ENCODE measurements around the gene PLEKHA8. TPM values are rescaled to one million over a fixed set of nuclear protein-coding genes. Genes with fewer than 3 reads are reported as not detected.

Gene PLEKHA8
- total and polyA plus RNA-seq, 2 of the 8 experiments (the other 6 are each of a cell fraction or from before 2014, with no cell fraction given) = 10.7 to 44.0 TPM

DNA sequence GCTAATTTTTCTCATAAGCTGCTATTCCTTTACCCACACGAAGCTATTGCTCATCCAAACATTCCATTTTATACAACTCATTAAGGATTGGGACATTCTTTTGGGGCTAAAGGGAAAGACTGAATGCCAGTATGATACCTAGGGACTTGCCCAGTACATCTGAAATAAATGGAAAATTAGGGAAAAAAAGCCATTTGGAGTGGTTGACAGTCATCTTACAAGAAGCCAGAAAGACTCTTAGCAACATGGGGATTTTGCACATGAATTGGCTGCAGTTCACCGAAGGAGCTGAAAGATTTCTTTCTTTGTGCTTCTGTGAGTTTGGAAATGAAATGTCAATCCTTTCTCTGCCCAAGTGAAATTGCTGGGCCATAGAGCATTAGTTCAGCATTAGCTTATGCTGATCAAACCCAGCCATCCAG lies 63.3 kb downstream of the PLEKHA8 start:
- no peak overlapping the region for H2BK12ac ChIP-seq (ENCODE audit: low read depth, low read length)
- no peaks in the 10 kb centered on the region for H4K20me1 ChIP-seq (replicated peaks in 1 of 2; ENCODE audit: control insufficient read depth in 1 of 2, insufficient read depth in 2 of 2, low read length in 2 of 2)
- H3K4me3 ChIP-seq (ENCODE audit: extremely low read depth in 1 of 4, insufficient read depth in 2 of 4, low read depth in 3 of 4, low read length in 4 of 4) = no peak overlapping the region
- H3K23me2 ChIP-seq (ENCODE audit: low read depth, low read length) = no peaks in the 10 kb centered on the region
- no peak overlapping the region for H4K5ac ChIP-seq (ENCODE audit: insufficient read length, low read depth, low read length)
- H3K27me3 ChIP-seq (replicated peaks in 1 of 4; ENCODE audit: control insufficient read depth in 3 of 4, extremely low read depth in 1 of 4, insufficient read depth in 3 of 4, low read length in 3 of 4) = no peaks in the 10 kb centered on the region
- no peak overlapping the region for H3K4ac ChIP-seq (replicated peaks; ENCODE audit: insufficient read length, low read depth, low read length)
- H3K14ac ChIP-seq (ENCODE audit: insufficient read length) = no peak overlapping the region
- H2BK5ac ChIP-seq (ENCODE audit: low read depth, low read length) = no peak overlapping the region
- H3K9me3 ChIP-seq (ENCODE audit: insufficient read depth in 2 of 2, low read depth in 1 of 2, low read length in 1 of 2) = no peaks in the 10 kb centered on the region; a peak in 1 of 4 replicates
- no peak overlapping the region for H3K23ac ChIP-seq (ENCODE audit: insufficient read length)
- ChIA-PET CTCF (ENCODE audit: partially characterized antibody) (interaction anchor here (1.4 kb wide), 1 partner anchor 9 kb away, joined by 4 read pairs; no protein-coding TSS in a partner anchor), POLR2A (ENCODE audit: partially characterized antibody) (interaction anchor here (1.4 kb wide), 1 partner anchor 11 kb away, joined by 3 read pairs; no protein-coding TSS in a partner anchor)
- 79% methylated on average over 2 of the region's 2 CpGs; no CpG with 5 or more reads in 1 of the 2 experiments for WGBS, 2 experiments (ENCODE audit: extremely low coverage in 1 of 2, insufficient coverage in 1 of 2, insufficient read length in 1 of 2, insufficient replicate concordance in 2 of 2, low coverage in 1 of 2, low lambda C conversion rate in 2 of 2, missing lambda C conversion rate in 1 of 2)
- H3K9ac ChIP-seq (replicated peaks in 1 of 4; ENCODE audit: extremely low read depth in 1 of 4, low read depth in 3 of 4, low read length in 3 of 4) = no peak overlapping the region
- no peak overlapping the region for H3K56ac ChIP-seq (replicated peaks; ENCODE audit: insufficient read length, low read depth, low read length)
- H2AFZ ChIP-seq (ENCODE audit: low read length) = no peak overlapping the region
- no peak overlapping the region for H3K18ac ChIP-seq (ENCODE audit: extremely low read depth, low read length)
- no peak overlapping the region for H3K27ac ChIP-seq (ENCODE audit: low read depth, low read length)
- no peak for DNase-seq (ENCODE audit: low read depth in 1 of 2, low spot score in 2 of 2)
- H2BK15ac ChIP-seq (ENCODE audit: low read length) = no peak overlapping the region
- no peak overlapping the region for H4K91ac ChIP-seq (replicated peaks; ENCODE audit: insufficient read length, low read length)
- H2BK20ac ChIP-seq (ENCODE audit: low read length) = no peak overlapping the region
- H2BK120ac ChIP-seq (replicated peaks; ENCODE audit: low read depth, low read length) = no peak overlapping the region
- no peak overlapping the region for H3K4me2 ChIP-seq (ENCODE audit: insufficient read depth in 1 of 2, low read depth in 2 of 2, low read length in 2 of 2)
- no peak for FAIRE-seq
- no peak overlapping the region for H4K8ac ChIP-seq (ENCODE audit: extremely low read depth, insufficient read depth, low read length)
- peaks cover 0 to 3% (median 0%) of the 10 kb centered on the region in 4 experiments; a peak in 1 of 7 replicates for H3K4me1 ChIP-seq (replicated peaks in 1 of 4; ENCODE audit: control insufficient read depth in 3 of 4, insufficient read depth in 4 of 4, low read length in 3 of 4)
- no peaks in the 10 kb centered on the region for H3K79me2 ChIP-seq (ENCODE audit: control insufficient read depth in 1 of 2, insufficient read depth in 2 of 2, low read length in 2 of 2)
- no peaks in the 10 kb centered on the region; a peak in 1 of 8 replicates for H3K36me3 ChIP-seq (ENCODE audit: control insufficient read depth in 2 of 4, insufficient read depth in 4 of 4, low read length in 3 of 4)
- H3K79me1 ChIP-seq (ENCODE audit: low read depth, low read length) = no peaks in the 10 kb centered on the region; the same call in 1 of the 2 replicates
- no peak overlapping the region for H2AK5ac ChIP-seq (ENCODE audit: low read depth, low read length)
- TF ChIP-seq GABPA (IDR thresholded peaks at IDR 0.05; ENCODE audit: borderline replicate concordance, insufficient read depth, low read length) (no peak), CEBPB (IDR thresholded peaks at IDR 0.05; ENCODE audit: low read depth, low read length) (no peak), BCL11A (IDR thresholded peaks at IDR 0.05; ENCODE audit: low read depth in 2 of 2, low read length in 2 of 2) (no peak), NANOG (IDR thresholded peaks at IDR 0.05; ENCODE audit: insufficient read depth, low read depth, low read length, poor library complexity, severe bottlenecking) (no peak)
- TF ChIP-seq, protein P1, sequence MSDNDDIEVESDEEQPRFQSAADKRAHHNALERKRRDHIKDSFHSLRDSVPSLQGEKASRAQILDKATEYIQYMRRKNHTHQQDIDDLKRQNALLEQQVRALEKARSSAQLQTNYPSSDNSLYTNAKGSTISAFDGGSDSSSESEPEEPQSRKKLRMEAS (IDR thresholded peaks at IDR 0.05) = no peak
